Measurements from ENCODE around the gene HOXB7.

DNA sequence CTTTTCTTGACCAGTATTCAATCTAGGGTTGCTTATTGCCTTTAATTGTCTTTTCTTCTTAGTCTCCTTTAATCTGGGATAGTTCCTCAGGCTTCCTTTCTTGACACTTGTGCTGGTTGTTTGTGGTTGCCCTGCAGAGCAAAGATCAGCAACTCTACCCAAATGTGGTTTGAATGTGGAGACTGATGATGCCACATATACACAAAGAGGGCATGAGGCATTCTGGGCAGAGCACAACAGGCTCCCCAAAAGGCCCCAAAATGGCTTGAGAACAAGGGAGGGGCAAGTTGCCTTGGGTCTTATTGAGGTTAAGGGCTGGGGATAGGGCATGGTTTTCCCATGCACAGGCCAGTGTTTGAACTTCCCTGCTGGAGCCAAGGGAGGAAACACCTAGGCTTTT, 45.1 kb upstream of the HOXB7 start:
- no peak for TF ChIP-seq POLR2A (IDR thresholded peaks at IDR 0.05; ENCODE audit: low read depth, low read length)
- TF ChIP-seq TAF1 (IDR thresholded peaks at IDR 0.05; ENCODE audit: borderline replicate concordance, low read depth, low read length), result no peak

Data from GM12892 (cell line).